Neuronal stem cell (in vitro differentiated cells): ENCODE measurements around the gene CLSTN3.

Source experiments
- DNase-seq: peaks from one replicate; pipeline ENCODE4 v3.0.0-alpha.2; 2013; ENCODE audit warnings: low spot score
- H2AFZ ChIP-seq: one replicate; pipeline ENCODE4 v1.6.1; 2013; ENCODE audit warnings: mild to moderate bottlenecking, low read length, inconsistent platforms
- H2AK5ac ChIP-seq: 2 replicates; pipeline ENCODE4 v1.6.1; 2013; ENCODE audit warnings: low read depth, mild to moderate bottlenecking, inconsistent platforms, low read length, moderate library complexity, mixed read lengths
- H2BK120ac ChIP-seq: 2 replicates; pipeline ENCODE4 v1.6.1; 2013; ENCODE audit warnings: low read depth, mild to moderate bottlenecking, inconsistent platforms, low read length, moderate library complexity, mixed read lengths
- H2BK12ac ChIP-seq: one replicate; pipeline ENCODE4 v1.6.1; 2013; ENCODE audit warnings: low read length, inconsistent platforms
- H2BK15ac ChIP-seq: 2 replicates; pipeline ENCODE4 v1.6.1; 2013; ENCODE audit warnings: mild to moderate bottlenecking, low read length, inconsistent platforms, mixed read lengths
- H2BK5ac ChIP-seq: one replicate; pipeline ENCODE4 v1.6.1; 2013; ENCODE audit warnings: inconsistent platforms, mild to moderate bottlenecking, low read length, moderate library complexity
- H3K14ac ChIP-seq: one replicate; pipeline ENCODE4 v1.6.1; 2013; ENCODE audit warnings: low read length, inconsistent platforms
- H3K18ac ChIP-seq: 2 replicates; pipeline ENCODE4 v1.6.1; 2013; ENCODE audit warnings: low read length, inconsistent platforms
- H3K23ac ChIP-seq: 2 replicates; pipeline ENCODE4 v1.6.1; 2013; ENCODE audit warnings: low read depth, mild to moderate bottlenecking, mixed read lengths, low read length, inconsistent platforms; ENCODE audit not compliant: poor library complexity
- H3K27ac ChIP-seq: replicated peaks from 3 replicates; pipeline ENCODE4 v1.5.1; 2013; ENCODE audit warnings: low read length, inconsistent platforms
- H3K27me3 ChIP-seq, 3 experiments: 2 replicates each; pipeline ENCODE4 v1.6.1; 2013; ENCODE audit warnings: low read length in 3 of 3, mild to moderate bottlenecking in 2 of 3, inconsistent platforms in 1 of 3, low read depth in 1 of 3, mixed read lengths in 1 of 3, moderate library complexity in 1 of 3; ENCODE audit not compliant: control insufficient read depth in 3 of 3, insufficient read depth in 3 of 3
- H3K36me3 ChIP-seq, 2 donors: replicated peaks in 1 of 2; 2 replicates each; pipeline ENCODE4 v1.6.1; 2013; ENCODE audit warnings: low read length in 2 of 2; ENCODE audit not compliant: control insufficient read depth in 2 of 2, insufficient read depth in 2 of 2
- H3K4ac ChIP-seq: 2 replicates; pipeline ENCODE4 v1.6.1; 2013; ENCODE audit warnings: inconsistent platforms, mild to moderate bottlenecking, low read length, moderate library complexity
- H3K4me1 ChIP-seq, 2 donors: 1 replicate in 1 of 2; 2 replicates in 1 of 2; pipeline ENCODE4 v1.6.1; 2013; ENCODE audit warnings: low read length in 2 of 2, low read depth in 1 of 2; ENCODE audit not compliant: control insufficient read depth in 2 of 2, insufficient read depth in 1 of 2
- H3K4me2 ChIP-seq: one replicate; pipeline ENCODE4 v1.6.1; 2013; ENCODE audit warnings: mild to moderate bottlenecking, low read length, inconsistent platforms; ENCODE audit not compliant: insufficient read depth, poor library complexity, severe bottlenecking
- H3K4me3 ChIP-seq, 2 donors: 2 replicates each; pipeline ENCODE4 v1.5.1; 2013; ENCODE audit warnings: low read length in 2 of 2, mild to moderate bottlenecking in 2 of 2, inconsistent platforms in 1 of 2, moderate library complexity in 1 of 2
- H3K79me1 ChIP-seq: one replicate; pipeline ENCODE4 v1.6.1; 2013; ENCODE audit warnings: low read depth, mild to moderate bottlenecking, inconsistent platforms, low read length, moderate library complexity
- H3K9ac ChIP-seq: one replicate; pipeline ENCODE4 v1.6.1; 2013; ENCODE audit warnings: mild to moderate bottlenecking, low read depth, low read length, inconsistent platforms; ENCODE audit not compliant: poor library complexity
- H3K9me3 ChIP-seq, 2 donors: replicated peaks in 1 of 2; 2 replicates each; pipeline versions ENCODE3 to v1.6.1; 2013; ENCODE audit warnings: low read length in 2 of 2, mild to moderate bottlenecking in 2 of 2, inconsistent platforms in 1 of 2, low read depth in 1 of 2, mixed read lengths in 1 of 2, moderate library complexity in 1 of 2; ENCODE audit not compliant: control insufficient read depth in 2 of 2, insufficient read depth in 1 of 2
- H4K8ac ChIP-seq: one replicate; pipeline ENCODE4 v1.6.1; 2013; ENCODE audit warnings: low read depth, mild to moderate bottlenecking, inconsistent platforms, low read length, moderate library complexity
- H4K91ac ChIP-seq: one replicate; pipeline ENCODE4 v1.6.1; 2013; ENCODE audit warnings: low read length, low read depth, mild to moderate bottlenecking, inconsistent platforms; ENCODE audit not compliant: poor library complexity
- WGBS, 2 donors: extraction: QIAGEN DNeasy Blood & Tissue Kit; methylation state at CpG; one replicate each; pipeline ENCODE4 v1.1.7; 2013; ENCODE audit warnings: missing lambda C conversion rate in 2 of 2, mixed read lengths in 1 of 2; ENCODE audit not compliant: insufficient read length in 2 of 2, insufficient replicate concordance in 1 of 2; ENCODE audit errors: extremely low coverage in 2 of 2; 5-methylcytosine and 5-hydroxymethylcytosine counted together

CLSTN3 gene

GRCh38 chr12:7122811-7123769 is 7.1 kb upstream of the CLSTN3 start:
- no peak overlapping the region for H4K91ac ChIP-seq
- H3K4me1 ChIP-seq: no peaks in the 10 kb centered on the region
- no peak overlapping the region for H2BK120ac ChIP-seq
- H3K79me1 ChIP-seq: no peaks in the 10 kb centered on the region
- WGBS, 2 donors: no CpG with 5 or more reads among the region's 7 CpGs
- H2BK15ac ChIP-seq: no peak overlapping the region
- no peak overlapping the region for H3K23ac ChIP-seq
- H3K36me3 ChIP-seq: no peaks in the 10 kb centered on the region
- no peak overlapping the region for H2AK5ac ChIP-seq
- H3K27ac ChIP-seq: no peak overlapping the region
- no peak overlapping the region for H3K4me3 ChIP-seq
- H3K27me3 ChIP-seq: peaks cover 0 to 2% (median 0%) of the 10 kb centered on the region in 3 experiments
- H2BK5ac ChIP-seq: peak overlapping the region; percentile 11
- no peak overlapping the region for H4K8ac ChIP-seq
- no peak overlapping the region for H2BK12ac ChIP-seq
- no peaks in the 10 kb centered on the region for H3K9me3 ChIP-seq
- H3K4ac ChIP-seq: no peak overlapping the region
- H3K18ac ChIP-seq: no peak overlapping the region
- H2AFZ ChIP-seq: no peak overlapping the region
- no peak for DNase-seq
- no peak overlapping the region for H3K4me2 ChIP-seq
- H3K9ac ChIP-seq: no peak overlapping the region
- H3K14ac ChIP-seq: no peak overlapping the region

GRCh38 chr12:7123806-7124522 is 6.2 kb upstream of the CLSTN3 start:
- Histone ChIP-seq H3K79me1 (no peaks in the 10 kb centered on the region), H3K14ac (no peak overlapping the region), H3K4ac (no peak overlapping the region), H3K4me1 (no peaks in the 10 kb centered on the region), H2BK120ac (no peak overlapping the region), H3K9me3 (no peaks in the 10 kb centered on the region), H3K18ac (peak overlapping the region; percentile 2), H3K27me3 (peaks cover 0 to 10% (median 0%) of the 10 kb centered on the region in 3 experiments), H4K8ac (peak overlapping the region; percentile 43), H3K4me2 (no peak overlapping the region), H3K9ac (no peak overlapping the region), H4K91ac (no peak overlapping the region), H3K36me3 (no peaks in the 10 kb centered on the region), H2AK5ac (peak overlapping the region; percentile 75), H2BK5ac (no peak overlapping the region), H2AFZ (no peak overlapping the region), H3K27ac (no peak overlapping the region), H3K23ac (no peak overlapping the region), H2BK12ac (peak overlapping the region; percentile 58), H2BK15ac (no peak overlapping the region), H3K4me3 (no peak overlapping the region)
- DNase-seq: no peak
- no CpG with 5 or more reads among the region's 11 CpGs for WGBS, 2 donors

- H3K4ac ChIP-seq: no peak overlapping the region
- no peak overlapping the region for H4K8ac ChIP-seq
- no peak overlapping the region for H3K27ac ChIP-seq
- no peak overlapping the region for H3K14ac ChIP-seq
- no peak overlapping the region for H2AK5ac ChIP-seq
- no peak overlapping the region for H2BK15ac ChIP-seq
- H3K4me2 ChIP-seq: no peak overlapping the region
- H4K91ac ChIP-seq: no peak overlapping the region
- no peak overlapping the region for H2BK120ac ChIP-seq
- H2AFZ ChIP-seq: no peak overlapping the region
- peaks cover 0 to 18% (median 0%) of the 10 kb centered on the region in 3 experiments for H3K27me3 ChIP-seq
- no peak overlapping the region for H2BK12ac ChIP-seq
- H3K9ac ChIP-seq: no peak overlapping the region
- no peaks in the 10 kb centered on the region for H3K79me1 ChIP-seq
- H3K9me3 ChIP-seq: no peaks in the 10 kb centered on the region
- H3K23ac ChIP-seq: no peak overlapping the region
- no CpG with 5 or more reads among the region's 4 CpGs for WGBS, 2 donors
- H3K4me3 ChIP-seq: no peak overlapping the region
- no peaks in the 10 kb centered on the region for H3K36me3 ChIP-seq
- no peak overlapping the region for H2BK5ac ChIP-seq
- peaks cover 2 to 3% of the 10 kb centered on the region in 2 donors for H3K4me1 ChIP-seq
- no peak for DNase-seq
- no peak overlapping the region for H3K18ac ChIP-seq
Observed at GRCh38 chr12:7125632-7126227, 4.4 kb upstream of the CLSTN3 start.
